HepG2 (cell line): ENCODE results near the gene DDX50. TPM values are rescaled to one million over a fixed set of nuclear protein-coding genes. Genes with fewer than 3 reads are reported as not detected.

Experiments used
- ARHGAP35 ChIP-seq: sonication (generic); formaldehyde crosslinking; IDR thresholded peaks from 2 replicates; pipeline ENCODE4 v1.9.0; 2022; ENCODE audit warnings: mild to moderate bottlenecking, inconsistent platforms, moderate library complexity, missing genetic modification reagents, borderline replicate concordance
- GABPA ChIP-seq, 2 experiments: IDR thresholded peaks; 2 replicates each; pipeline ENCODE4 v1.6.1; 2011 to 2016; ENCODE audit warnings: low read depth in 2 of 2, low read length in 1 of 2, missing biosample characterization in 1 of 2, missing genetic modification characterization in 1 of 2
- GTF3A ChIP-seq: sonication (generic); formaldehyde crosslinking; conservative IDR thresholded peaks from 2 replicates; pipeline ENCODE4 v1.4.0; 2020; ENCODE audit warnings: mild to moderate bottlenecking, missing genetic modification reagents
- HDAC6 ChIP-seq: fragments of 200-600 bp; sonication (generic); IDR thresholded peaks from 2 replicates; pipeline ENCODE4 v1.7.0; 2017; ENCODE audit warnings: mild to moderate bottlenecking, antibody characterized with exemption, low read length, low read depth
- HNF4G ChIP-seq, 2 experiments: sonication (generic) in 1 of 2; formaldehyde crosslinking in 1 of 2; IDR thresholded peaks; 2 replicates each; pipeline versions ENCODE4 v1.4.0 to v1.6.1; 2011 to 2020; ENCODE audit warnings: borderline replicate concordance in 2 of 2, low read depth in 2 of 2, mild to moderate bottlenecking in 2 of 2, low read length in 1 of 2, missing genetic modification reagents in 1 of 2, moderate library complexity in 1 of 2
- MIER2 ChIP-seq: IDR thresholded peaks from 2 replicates; pipeline ENCODE4 v1.6.1; 2016; ENCODE audit warnings: missing biosample characterization, missing genetic modification reagents
- PRMT3 ChIP-seq: sonication (generic); formaldehyde crosslinking; IDR thresholded peaks from 2 replicates; pipeline ENCODE4 v1.8.1; 2022; ENCODE audit warnings: low read depth, mild to moderate bottlenecking, moderate library complexity, missing genetic modification reagents, borderline replicate concordance
- RFX3 ChIP-seq: IDR thresholded peaks from 2 replicates; pipeline ENCODE4 v1.6.1; 2016; ENCODE audit warnings: missing biosample characterization, missing genetic modification reagents
- SP2 ChIP-seq: sonication (generic); formaldehyde crosslinking; IDR thresholded peaks from 2 replicates; pipeline ENCODE4 v1.5.1; 2020; ENCODE audit warnings: mild to moderate bottlenecking, missing genetic modification reagents
- SRY ChIP-seq: sonication (generic); formaldehyde crosslinking; IDR thresholded peaks from 2 replicates; pipeline ENCODE4 v1.8.0; 2022; ENCODE audit warnings: mild to moderate bottlenecking, missing genetic modification reagents
- TOE1 ChIP-seq: sonication (generic); formaldehyde crosslinking; IDR thresholded peaks from 2 replicates; pipeline ENCODE4 v1.4.0; 2020; ENCODE audit warnings: mild to moderate bottlenecking, missing genetic modification reagents
- ZNF619 ChIP-seq: sonication (generic); formaldehyde crosslinking; IDR thresholded peaks from 2 replicates; pipeline ENCODE4 v1.4.0; 2020; ENCODE audit warnings: mild to moderate bottlenecking, missing genetic modification reagents
- ZNF720 ChIP-seq: sonication (generic); formaldehyde crosslinking; IDR thresholded peaks from 2 replicates; pipeline ENCODE4 v1.4.0; 2020; ENCODE audit warnings: missing genetic modification reagents
- ZNF724P ChIP-seq: sonication (generic); formaldehyde crosslinking; IDR thresholded peaks from 2 replicates; pipeline ENCODE4 v1.8.0; 2022; ENCODE audit warnings: missing genetic modification reagents, borderline replicate concordance
- ZSCAN30 ChIP-seq: sonication (generic); formaldehyde crosslinking; IDR thresholded peaks from 2 replicates; pipeline ENCODE4 v1.5.0; 2020; ENCODE audit warnings: mild to moderate bottlenecking, missing genetic modification reagents
- polyA plus RNA-seq, 8 experiments: library from polyadenylated mRNA; depleted of rRNA in 3 of 8; stranded (reverse) in 7 of 8; unstranded in 1 of 8; fragments of >200 nt; fragmentation: Illumina TruSeq in 4 of 8; extraction: Trizol in 4 of 8; gene quantifications; 2 replicates each; pipeline versions ENCODE4 v1.2.1 to v1.2.3, GENCODE V29; 2011 to 2016; ENCODE audit warnings: low read depth in 4 of 8, missing spikeins in 1 of 8, mixed read lengths in 1 of 8; ENCODE audit not compliant: insufficient read depth in 1 of 8
- total RNA-seq, 5 experiments: library from RNA; depleted of rRNA; stranded (reverse); fragments of >200 nt; fragmentation: Illumina TruSeq; extraction: Trizol; gene quantifications; 2 replicates each; pipeline ENCODE4 v1.2.3, GENCODE V29; 2016; ENCODE audit warnings: low read depth in 1 of 5
- TF ChIP-seq, protein P1 (sequence below): sonication (generic); formaldehyde crosslinking; IDR thresholded peaks from 2 replicates; pipeline ENCODE4 v1.5.0; 2020; ENCODE audit warnings: missing genetic modification reagents
- TF ChIP-seq, protein P2 (sequence below): sonication (generic); formaldehyde crosslinking; IDR thresholded peaks from 2 replicates; pipeline ENCODE4 v1.4.0; 2020; ENCODE audit warnings: missing genetic modification reagents, borderline replicate concordance
- TF ChIP-seq, protein P3 (sequence below): sonication (generic); formaldehyde crosslinking; IDR thresholded peaks from 2 replicates; pipeline ENCODE4 v1.4.0; 2020; ENCODE audit warnings: missing genetic modification reagents

The DDX50 gene
- total and polyA plus RNA-seq, 2 of the 13 experiments (the other 11 are each of a cell fraction or from before 2014, with no cell fraction given), result 19.0 to 38.2 TPM

DNA sequence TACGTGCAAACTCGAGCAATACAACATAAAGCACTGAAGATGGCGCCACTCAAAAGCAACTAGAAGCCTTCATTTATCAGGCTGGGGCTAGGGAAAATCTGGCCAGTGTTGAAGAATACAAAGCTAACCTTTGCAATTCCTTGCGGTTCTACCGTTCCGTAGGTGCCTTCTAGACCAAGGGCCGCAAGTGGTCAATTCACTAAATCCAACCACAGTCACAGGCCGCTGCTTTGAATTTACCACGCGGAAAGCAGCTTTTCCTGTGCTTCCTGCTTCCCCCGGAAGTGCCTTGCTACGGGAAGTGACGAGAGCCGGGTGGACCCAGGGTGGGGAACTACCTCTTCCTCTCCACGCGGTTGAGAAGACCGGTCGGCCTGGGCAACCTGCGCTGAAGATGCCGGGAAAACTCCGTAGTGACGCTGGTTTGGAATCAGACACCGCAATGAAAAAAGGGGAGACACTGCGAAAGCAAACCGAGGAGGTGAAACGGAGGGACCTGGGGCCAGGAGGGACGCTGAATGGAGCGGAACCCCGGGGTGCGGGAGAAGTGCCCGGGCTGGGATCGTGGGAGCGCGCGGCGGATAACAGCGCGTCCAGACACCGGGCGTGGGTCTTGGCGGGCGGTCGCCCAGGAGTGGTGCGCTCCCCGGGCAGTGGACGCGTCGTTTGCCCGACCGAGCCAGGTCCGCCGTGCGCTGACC, 54.9 kb downstream of the DDX50 start, which contains the start of gene DDX21 (continued):
- 0 out of 2 replicates have a peak, but pooled peaks have one; percentile 69 for TF ChIP-seq ARHGAP35
- peak; percentile 88 for TF ChIP-seq GABPA (IDR thresholded peaks at IDR 0.05; ENCODE audit: low read depth, low read length)
- peak; percentile 99 for TF ChIP-seq GABPA (CRISPR knock-in tag; IDR thresholded peaks at IDR 0.05; ENCODE audit: low read depth)
- TF ChIP-seq MIER2, result peak; percentile 52; the same call in 1 of the 2 replicates
- TF ChIP-seq, protein P1, sequence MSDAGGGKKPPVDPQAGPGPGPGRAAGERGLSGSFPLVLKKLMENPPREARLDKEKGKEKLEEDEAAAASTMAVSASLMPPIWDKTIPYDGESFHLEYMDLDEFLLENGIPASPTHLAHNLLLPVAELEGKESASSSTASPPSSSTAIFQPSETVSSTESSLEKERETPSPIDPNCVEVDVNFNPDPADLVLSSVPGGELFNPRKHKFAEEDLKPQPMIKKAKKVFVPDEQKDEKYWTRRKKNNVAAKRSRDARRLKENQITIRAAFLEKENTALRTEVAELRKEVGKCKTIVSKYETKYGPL (CRISPR knock-in tag), result 0 out of 2 replicates have a peak, but pooled peaks have one; percentile 20
- 0 out of 2 replicates have a peak, but pooled peaks have one; percentile 66 for TF ChIP-seq TOE1 (CRISPR knock-in tag)
- peak; percentile 80; the same call in 1 of the 2 replicates for TF ChIP-seq SRY
- no peak for TF ChIP-seq HNF4G (IDR thresholded peaks at IDR 0.05; ENCODE audit: borderline replicate concordance, low read depth, low read length)
- TF ChIP-seq HNF4G (CRISPR knock-in tag; IDR thresholded peaks at IDR 0.05; ENCODE audit: borderline replicate concordance, low read depth), result 0 out of 2 replicates have a peak, but pooled peaks have one; percentile 55
- TF ChIP-seq ZNF724P, result peak; percentile 39
- peak; percentile 43; the same call in 1 of the 2 replicates for TF ChIP-seq ZNF619 (CRISPR knock-in tag)
- peak; percentile 76 for TF ChIP-seq GTF3A (CRISPR knock-in tag)
- TF ChIP-seq HDAC6, result no peak
- TF ChIP-seq SP2 (CRISPR knock-in tag), result peak; percentile 69; the same call in 1 of the 2 replicates
- TF ChIP-seq ZNF720 (CRISPR knock-in tag), result no peak
- TF ChIP-seq RFX3 (CRISPR knock-in tag), result no peak
- TF ChIP-seq, protein P2, sequence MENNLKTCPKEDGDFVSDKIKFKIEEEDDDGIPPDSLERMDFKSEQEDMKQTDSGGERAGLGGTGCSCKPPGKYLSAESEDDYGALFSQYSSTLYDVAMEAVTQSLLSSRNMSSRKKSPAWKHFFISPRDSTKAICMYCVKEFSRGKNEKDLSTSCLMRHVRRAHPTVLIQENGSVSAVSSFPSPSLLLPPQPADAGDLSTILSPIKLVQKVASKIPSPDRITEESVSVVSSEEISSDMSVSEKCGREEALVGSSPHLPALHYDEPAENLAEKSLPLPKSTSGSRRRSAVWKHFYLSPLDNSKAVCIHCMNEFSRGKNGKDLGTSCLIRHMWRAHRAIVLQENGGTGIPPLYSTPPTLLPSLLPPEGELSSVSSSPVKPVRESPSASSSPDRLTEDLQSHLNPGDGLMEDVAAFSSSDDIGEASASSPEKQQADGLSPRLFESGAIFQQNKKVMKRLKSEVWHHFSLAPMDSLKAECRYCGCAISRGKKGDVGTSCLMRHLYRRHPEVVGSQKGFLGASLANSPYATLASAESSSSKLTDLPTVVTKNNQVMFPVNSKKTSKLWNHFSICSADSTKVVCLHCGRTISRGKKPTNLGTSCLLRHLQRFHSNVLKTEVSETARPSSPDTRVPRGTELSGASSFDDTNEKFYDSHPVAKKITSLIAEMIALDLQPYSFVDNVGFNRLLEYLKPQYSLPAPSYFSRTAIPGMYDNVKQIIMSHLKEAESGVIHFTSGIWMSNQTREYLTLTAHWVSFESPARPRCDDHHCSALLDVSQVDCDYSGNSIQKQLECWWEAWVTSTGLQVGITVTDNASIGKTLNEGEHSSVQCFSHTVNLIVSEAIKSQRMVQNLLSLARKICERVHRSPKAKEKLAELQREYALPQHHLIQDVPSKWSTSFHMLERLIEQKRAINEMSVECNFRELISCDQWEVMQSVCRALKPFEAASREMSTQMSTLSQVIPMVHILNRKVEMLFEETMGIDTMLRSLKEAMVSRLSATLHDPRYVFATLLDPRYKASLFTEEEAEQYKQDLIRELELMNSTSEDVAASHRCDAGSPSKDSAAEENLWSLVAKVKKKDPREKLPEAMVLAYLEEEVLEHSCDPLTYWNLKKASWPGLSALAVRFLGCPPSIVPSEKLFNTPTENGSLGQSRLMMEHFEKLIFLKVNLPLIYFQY (CRISPR knock-in tag), result peak; percentile 66; the same call in 1 of the 2 replicates
- TF ChIP-seq, protein P3, sequence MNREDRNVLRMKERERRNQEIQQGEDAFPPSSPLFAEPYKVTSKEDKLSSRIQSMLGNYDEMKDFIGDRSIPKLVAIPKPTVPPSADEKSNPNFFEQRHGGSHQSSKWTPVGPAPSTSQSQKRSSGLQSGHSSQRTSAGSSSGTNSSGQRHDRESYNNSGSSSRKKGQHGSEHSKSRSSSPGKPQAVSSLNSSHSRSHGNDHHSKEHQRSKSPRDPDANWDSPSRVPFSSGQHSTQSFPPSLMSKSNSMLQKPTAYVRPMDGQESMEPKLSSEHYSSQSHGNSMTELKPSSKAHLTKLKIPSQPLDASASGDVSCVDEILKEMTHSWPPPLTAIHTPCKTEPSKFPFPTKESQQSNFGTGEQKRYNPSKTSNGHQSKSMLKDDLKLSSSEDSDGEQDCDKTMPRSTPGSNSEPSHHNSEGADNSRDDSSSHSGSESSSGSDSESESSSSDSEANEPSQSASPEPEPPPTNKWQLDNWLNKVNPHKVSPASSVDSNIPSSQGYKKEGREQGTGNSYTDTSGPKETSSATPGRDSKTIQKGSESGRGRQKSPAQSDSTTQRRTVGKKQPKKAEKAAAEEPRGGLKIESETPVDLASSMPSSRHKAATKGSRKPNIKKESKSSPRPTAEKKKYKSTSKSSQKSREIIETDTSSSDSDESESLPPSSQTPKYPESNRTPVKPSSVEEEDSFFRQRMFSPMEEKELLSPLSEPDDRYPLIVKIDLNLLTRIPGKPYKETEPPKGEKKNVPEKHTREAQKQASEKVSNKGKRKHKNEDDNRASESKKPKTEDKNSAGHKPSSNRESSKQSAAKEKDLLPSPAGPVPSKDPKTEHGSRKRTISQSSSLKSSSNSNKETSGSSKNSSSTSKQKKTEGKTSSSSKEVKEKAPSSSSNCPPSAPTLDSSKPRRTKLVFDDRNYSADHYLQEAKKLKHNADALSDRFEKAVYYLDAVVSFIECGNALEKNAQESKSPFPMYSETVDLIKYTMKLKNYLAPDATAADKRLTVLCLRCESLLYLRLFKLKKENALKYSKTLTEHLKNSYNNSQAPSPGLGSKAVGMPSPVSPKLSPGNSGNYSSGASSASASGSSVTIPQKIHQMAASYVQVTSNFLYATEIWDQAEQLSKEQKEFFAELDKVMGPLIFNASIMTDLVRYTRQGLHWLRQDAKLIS (CRISPR knock-in tag), result peak; percentile 70
- TF ChIP-seq PRMT3, result no peak; the same call in 1 of the 2 replicates
- TF ChIP-seq ZSCAN30 (CRISPR knock-in tag), result peak; percentile 75; the same call in 1 of the 2 replicates
